GM21737 (cell line): ENCODE measurements around the gene IGIP.
A peak's percentile ranks its signal among the peaks of the same experiment; 100 is the strongest.

Source experiments
- ATAC-seq: cut with Tn5 transposase; IDR thresholded peaks from one replicate; pipeline ENCODE4 v1.9.1; 2021; ENCODE audit warnings: mild to moderate bottlenecking, moderate library complexity; ENCODE audit not compliant: unreplicated experiment

IGIP gene

GRCh38 chr5:140125637-140126036, at the start of gene IGIP:
TSS of gene IGIP (plus strand) at chr5:140125937. CDS start at chr5:140128477, 2,540 bp downstream.
- ATAC-seq, result no peak

- ATAC-seq, result no peak
These were observed 49.6 kb upstream of the IGIP start for GRCh38 chr5:140076142-140076541.

GRCh38 chr5:140076788-140077187, 48.9 kb upstream of the IGIP start:
- no peak for ATAC-seq

GRCh38 chr5:140083120-140083519, 42.6 kb upstream of the IGIP start:
- no peak for ATAC-seq

GRCh38 chr5:140083650-140084049, 42.1 kb upstream of the IGIP start:
- no peak for ATAC-seq

GRCh38 chr5:140084541-140084940, 41.2 kb upstream of the IGIP start:
- ATAC-seq, result no peak

GRCh38 chr5:140090251-140090650, 35.5 kb upstream of the IGIP start:
- ATAC-seq, result no peak

- ATAC-seq, result no peak
These were observed 32.6 kb upstream of the IGIP start for GRCh38 chr5:140093179-140093578.

- no peak for ATAC-seq
These were observed 31.9 kb upstream of the IGIP start for GRCh38 chr5:140093866-140094265.

GRCh38 chr5:140094889-140095288, 30.8 kb upstream of the IGIP start:
- no peak for ATAC-seq

GRCh38 chr5:140101179-140101578, 24.6 kb upstream of the IGIP start:
- ATAC-seq, result no peak

GRCh38 chr5:140103154-140103553, 22.6 kb upstream of the IGIP start:
- no peak for ATAC-seq

GRCh38 chr5:140104100-140104499, 21.6 kb upstream of the IGIP start:
- ATAC-seq, result no peak

GRCh38 chr5:140106101-140106500, 19.6 kb upstream of the IGIP start:
- ATAC-seq, result no peak

- ATAC-seq, result no peak
These were observed 18.9 kb upstream of the IGIP start for GRCh38 chr5:140106805-140107311.

- ATAC-seq, result peak; percentile 84
These were observed 18.2 kb upstream of the IGIP start for GRCh38 chr5:140107312-140108092.

GRCh38 chr5:140108093-140109017, 17.4 kb upstream of the IGIP start:
- ATAC-seq, result no peak

- ATAC-seq, result no peak
These were observed 16.5 kb upstream of the IGIP start for GRCh38 chr5:140109018-140109758.

- ATAC-seq, result no peak
These were observed 15.7 kb upstream of the IGIP start for GRCh38 chr5:140109759-140110645.

GRCh38 chr5:140110646-140110957, 15.1 kb upstream of the IGIP start:
- no peak for ATAC-seq
